Measurements from ENCODE around the gene HPSE2. TPM values are rescaled to one million over a fixed set of nuclear protein-coding genes. Genes with fewer than 3 reads are reported as not detected.

Gene HPSE2
- total RNA-seq, 1 experiment from 2014 or later: 0.05 TPM

DNA sequence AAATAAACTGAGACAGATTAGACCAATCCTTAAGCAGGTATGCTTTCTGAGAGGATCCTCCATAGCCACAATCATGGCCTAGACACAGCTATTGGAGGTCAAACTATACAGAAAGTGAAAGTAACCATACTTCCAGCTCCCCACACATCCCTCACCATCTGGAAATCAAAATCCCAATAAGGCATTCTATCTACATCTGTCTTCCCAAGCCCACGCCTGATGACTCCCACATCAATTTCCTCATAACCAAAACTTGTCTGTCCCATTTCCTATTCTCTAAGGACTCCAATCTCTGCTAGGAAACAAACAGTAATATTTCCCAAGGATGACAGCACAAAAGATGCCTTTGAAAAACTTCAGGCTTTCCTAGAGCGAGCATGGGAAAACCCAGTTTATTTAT is 541.6 kb downstream of the HPSE2 start:
- Histone ChIP-seq H4K20me1 (ENCODE audit: insufficient read depth) (no peaks in the 10 kb centered on the region), H3K9ac (ENCODE audit: low read length) (no peak overlapping the region), H3K9me2 (ENCODE audit: insufficient read depth) (no peaks in the 10 kb centered on the region), H3K79me2 (ENCODE audit: insufficient read depth, low read length) (no peaks in the 10 kb centered on the region), H3K4me3 (replicated peaks in 1 of 2; ENCODE audit: low read depth in 1 of 2, low read length in 2 of 2) (no peak overlapping the region), H2AFZ (ENCODE audit: low read depth, low read length, poor library complexity, severe bottlenecking) (no peak overlapping the region), H3K27me3 (ENCODE audit: insufficient read depth, low read length) (no peaks in the 10 kb centered on the region), H3K27ac (ENCODE audit: low read depth, low read length) (no peak overlapping the region), H3K36me3 (ENCODE audit: control insufficient read depth in 1 of 2, insufficient read depth in 2 of 2, low read length in 2 of 2) (no peaks in the 10 kb centered on the region), H3K9me3 (ENCODE audit: control insufficient read depth in 1 of 2, insufficient read depth in 1 of 2, low read depth in 1 of 2, low read length in 2 of 2) (no peaks in the 10 kb centered on the region), H3K4me2 (ENCODE audit: low read length) (no peak overlapping the region), H3K4me1 (ENCODE audit: control insufficient read depth in 1 of 2, insufficient read depth in 2 of 2, low read length in 2 of 2) (no peaks in the 10 kb centered on the region)
- intact Hi-C loops (cut with micrococcal nuclease): loop anchor here (5.0 kb wide), 1 partner anchor 52 kb away; no protein-coding TSS in a partner anchor
- no TSS peak for BruUV-seq (replicated peaks)
- ATAC-seq (no peak), DNase-seq (ENCODE audit: low read depth, low spot score) (no peak)
- ChIA-PET RAD21 (ENCODE audit: low non-redundant PET in 1 of 2, low total read pairs in 2 of 2, uncharacterized antibody in 2 of 2, unreplicated experiment in 2 of 2) (no interaction called here), POLR2A (no interaction called here), CTCF (no interaction called here)
- TF ChIP-seq POLR2A (IDR thresholded peaks at IDR 0.05; ENCODE audit: borderline replicate concordance, extremely low read depth, insufficient read depth, insufficient read length) (no peak), RAD21 (IDR thresholded peaks at IDR 0.05; ENCODE audit: low read depth) (no peak), TCF7L2 (IDR thresholded peaks at IDR 0.05; ENCODE audit: borderline replicate concordance, extremely low read depth, insufficient read depth, insufficient read length) (no peak), EZH2phosphoT487 (IDR thresholded peaks at IDR 0.05; ENCODE audit: borderline replicate concordance) (no peak), JUND (IDR thresholded peaks at IDR 0.05) (no peak), YY1 (IDR thresholded peaks at IDR 0.05; ENCODE audit: extremely low read depth, insufficient replicate concordance, low read depth, low read length) (no peak), EZH2 (IDR thresholded peaks at IDR 0.05) (no peak), CEBPB (IDR thresholded peaks at IDR 0.05; ENCODE audit: low read depth) (no peak), EGR1 (IDR thresholded peaks at IDR 0.05; ENCODE audit: low read depth) (no peak), ZNF274 (IDR thresholded peaks at IDR 0.05; ENCODE audit: low read depth, low read length) (no peak), SP1 (IDR thresholded peaks at IDR 0.05; ENCODE audit: low read depth) (no peak), SRF (IDR thresholded peaks at IDR 0.05; ENCODE audit: low read depth) (no peak)
- TF ChIP-seq, protein P1, sequence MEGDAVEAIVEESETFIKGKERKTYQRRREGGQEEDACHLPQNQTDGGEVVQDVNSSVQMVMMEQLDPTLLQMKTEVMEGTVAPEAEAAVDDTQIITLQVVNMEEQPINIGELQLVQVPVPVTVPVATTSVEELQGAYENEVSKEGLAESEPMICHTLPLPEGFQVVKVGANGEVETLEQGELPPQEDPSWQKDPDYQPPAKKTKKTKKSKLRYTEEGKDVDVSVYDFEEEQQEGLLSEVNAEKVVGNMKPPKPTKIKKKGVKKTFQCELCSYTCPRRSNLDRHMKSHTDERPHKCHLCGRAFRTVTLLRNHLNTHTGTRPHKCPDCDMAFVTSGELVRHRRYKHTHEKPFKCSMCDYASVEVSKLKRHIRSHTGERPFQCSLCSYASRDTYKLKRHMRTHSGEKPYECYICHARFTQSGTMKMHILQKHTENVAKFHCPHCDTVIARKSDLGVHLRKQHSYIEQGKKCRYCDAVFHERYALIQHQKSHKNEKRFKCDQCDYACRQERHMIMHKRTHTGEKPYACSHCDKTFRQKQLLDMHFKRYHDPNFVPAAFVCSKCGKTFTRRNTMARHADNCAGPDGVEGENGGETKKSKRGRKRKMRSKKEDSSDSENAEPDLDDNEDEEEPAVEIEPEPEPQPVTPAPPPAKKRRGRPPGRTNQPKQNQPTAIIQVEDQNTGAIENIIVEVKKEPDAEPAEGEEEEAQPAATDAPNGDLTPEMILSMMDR (IDR thresholded peaks at IDR 0.05 in 2 of 3, conservative IDR thresholded peaks at IDR 0.05 in 1 of 3; ENCODE audit: borderline replicate concordance in 1 of 3, insufficient read depth in 1 of 3, low read depth in 2 of 3, low read length in 2 of 3): no peak

Data from HCT116 (cell line).